Measurements from ENCODE around the gene GMCL2.

Gene GMCL2

GRCh38 chr5:178143901-178144300, 43.3 kb downstream of the GMCL2 start:
- Histone ChIP-seq H3K9me3 (ENCODE audit: severe bottlenecking) (no peaks in the 10 kb centered on the region), H3K4me3 (ENCODE audit: low read depth, low read length) (no peak overlapping the region), H3K27me3 (ENCODE audit: insufficient read depth, low read depth, severe bottlenecking) (no peaks in the 10 kb centered on the region), H3K27ac (no peak overlapping the region), H3K36me3 (peaks cover 21% of the 10 kb centered on the region; the same call in 1 of the 2 replicates)
- TF ChIP-seq CTCF (IDR thresholded peaks at IDR 0.05; ENCODE audit: low read depth, low read length) = no peak
- DNase-seq = no peak

- Histone ChIP-seq H3K27me3 (ENCODE audit: insufficient read depth, low read depth, severe bottlenecking) (no peaks in the 10 kb centered on the region), H3K27ac (no peak overlapping the region), H3K4me3 (ENCODE audit: low read depth, low read length) (no peak overlapping the region), H3K9me3 (ENCODE audit: severe bottlenecking) (no peaks in the 10 kb centered on the region), H3K36me3 (peaks cover 17% of the 10 kb centered on the region; the same call in 1 of the 2 replicates)
- no peak for DNase-seq
- TF ChIP-seq CTCF (IDR thresholded peaks at IDR 0.05; ENCODE audit: low read depth, low read length) = no peak
Observed at GRCh38 chr5:178143246-178143645, 43.9 kb downstream of the GMCL2 start.

- TF ChIP-seq CTCF (IDR thresholded peaks at IDR 0.05; ENCODE audit: low read depth, low read length) = no peak
- H3K36me3 ChIP-seq = peaks cover 16% of the 10 kb centered on the region; the same call in 1 of the 2 replicates
Observed at GRCh38 chr5:178142642-178143041, 44.5 kb downstream of the GMCL2 start.

GRCh38 chr5:178141550-178141949, 45.6 kb downstream of the GMCL2 start:
- no peak for DNase-seq
- Histone ChIP-seq H3K27me3 (ENCODE audit: insufficient read depth, low read depth, severe bottlenecking) (no peaks in the 10 kb centered on the region), H3K4me3 (ENCODE audit: low read depth, low read length) (no peak overlapping the region), H3K9me3 (ENCODE audit: severe bottlenecking) (no peaks in the 10 kb centered on the region), H3K27ac (no peak overlapping the region), H3K36me3 (peaks cover 5% of the 10 kb centered on the region; the same call in 1 of the 2 replicates)
- TF ChIP-seq CTCF (IDR thresholded peaks at IDR 0.05; ENCODE audit: low read depth, low read length) = no peak

More at GRCh38 chr5:178142642-178143041, 44.5 kb downstream of the GMCL2 start:
- DNase-seq = no peak
- Histone ChIP-seq H3K9me3 (ENCODE audit: severe bottlenecking) (no peaks in the 10 kb centered on the region), H3K4me3 (ENCODE audit: low read depth, low read length) (no peak overlapping the region), H3K27ac (no peak overlapping the region), H3K27me3 (ENCODE audit: insufficient read depth, low read depth, severe bottlenecking) (no peaks in the 10 kb centered on the region)

- no peak for DNase-seq
- Histone ChIP-seq H3K4me3 (ENCODE audit: low read depth, low read length) (no peak overlapping the region), H3K27ac (no peak overlapping the region), H3K9me3 (ENCODE audit: severe bottlenecking) (no peaks in the 10 kb centered on the region), H3K27me3 (ENCODE audit: insufficient read depth, low read depth, severe bottlenecking) (no peaks in the 10 kb centered on the region), H3K36me3 (no peaks in the 10 kb centered on the region; the same call in 1 of the 2 replicates)
- TF ChIP-seq CTCF (IDR thresholded peaks at IDR 0.05; ENCODE audit: low read depth, low read length) = no peak
Observed at GRCh38 chr5:178137991-178138390, 49.2 kb downstream of the GMCL2 start.

GRCh38 chr5:178136990-178137389, 50.2 kb downstream of the GMCL2 start:
- DNase-seq = no peak
- no peak for TF ChIP-seq CTCF (IDR thresholded peaks at IDR 0.05; ENCODE audit: low read depth, low read length)
- Histone ChIP-seq H3K9me3 (ENCODE audit: severe bottlenecking) (no peaks in the 10 kb centered on the region), H3K36me3 (no peaks in the 10 kb centered on the region), H3K27ac (no peak overlapping the region), H3K4me3 (ENCODE audit: low read depth, low read length) (no peak overlapping the region), H3K27me3 (ENCODE audit: insufficient read depth, low read depth, severe bottlenecking) (no peaks in the 10 kb centered on the region)

Data from WERI-Rb-1 (cell line).